Stomach (tissue), 4 donors: ENCODE data around the gene METAP2.

Experiments
- CTCF ChIP-seq, 7 experiments: fragments of 450-650 bp in 4 of 7; fragments of 200-600 bp in 3 of 7; sonication (generic) in 3 of 7; IDR thresholded peaks; one replicate each; pipeline ENCODE4 v1.5.1; 2016 to 2019; ENCODE audit warnings: antibody characterized with exemption in 7 of 7, control low read depth in 2 of 7, mild to moderate bottlenecking in 1 of 7
- EP300 ChIP-seq: sonication (generic); formaldehyde crosslinking; IDR thresholded peaks from one replicate; pipeline ENCODE4 v1.6.1; 2017; ENCODE audit warnings: antibody characterized with exemption
- POLR2A ChIP-seq, 4 donors: fragments of 450-650 bp; IDR thresholded peaks; one replicate each; pipeline ENCODE4 v1.6.1; 2016; ENCODE audit warnings: antibody characterized with exemption in 4 of 4, control low read depth in 2 of 4, mild to moderate bottlenecking in 1 of 4, moderate library complexity in 1 of 4
- POLR2AphosphoS5 ChIP-seq, 3 donors: sonication (generic); formaldehyde crosslinking; IDR thresholded peaks; one replicate each; pipeline ENCODE4 v1.6.1; 2016; ENCODE audit warnings: antibody characterized with exemption in 3 of 3

- no peak for TF ChIP-seq CTCF (IDR thresholded peaks at IDR 0.05)
- TF ChIP-seq EP300, result no peak
- no peak for TF ChIP-seq POLR2A (IDR thresholded peaks at IDR 0.05)
- TF ChIP-seq POLR2AphosphoS5 (IDR thresholded peaks at IDR 0.05), result no peak
Measured at GRCh38 chr12:95517246-95517645, 43.3 kb downstream of the METAP2 start.
